Measurements from ENCODE around the gene L3MBTL1. TPM values are rescaled to one million over a fixed set of nuclear protein-coding genes. Genes with fewer than 3 reads are reported as not detected.

L3MBTL1 gene
- total and polyA plus RNA-seq, 7 experiments from 2014 or later, result 0.74 to 24.7 (median 13.5) TPM

DNA sequence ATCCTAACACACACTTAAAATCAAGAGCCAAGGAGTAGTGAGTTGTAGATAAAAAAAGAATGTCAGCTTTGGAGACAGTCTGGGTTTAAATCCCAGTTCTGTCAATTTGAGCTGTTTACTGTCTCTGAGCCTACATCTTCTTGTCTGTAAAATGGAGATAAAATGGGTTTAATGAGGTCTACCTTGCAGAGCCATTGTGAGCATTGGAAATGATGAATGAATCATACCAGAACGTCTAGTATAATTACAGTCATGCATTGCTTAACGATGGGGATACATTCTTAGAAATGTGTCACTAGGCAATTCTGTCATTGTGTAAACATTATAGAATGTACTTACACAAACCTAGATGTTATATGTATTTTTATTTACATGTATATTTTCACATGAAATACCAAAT lies 33.7 kb downstream of the L3MBTL1 start:
- no peaks in the 10 kb centered on the region for H3K4me1 ChIP-seq (ENCODE audit: control insufficient read depth in 2 of 2, insufficient read depth in 2 of 2, low read length in 2 of 2)
- Mint-ChIP-seq H3K4me3 (no peak overlapping the region), H3K27me3 (no peaks in the 10 kb centered on the region), H3K9me3 (no peaks in the 10 kb centered on the region), H3K4me1 (peaks cover 0 to 4% (median 0%) of the 10 kb centered on the region in 7 donors), H3K27ac (no peak overlapping the region), H3K36me3 (peaks cover 0 to 12% (median 0%) of the 10 kb centered on the region in 5 donors)
- no peaks in the 10 kb centered on the region for H3K27me3 ChIP-seq (ENCODE audit: control insufficient read depth in 2 of 2, insufficient read depth in 2 of 2, low read length in 2 of 2)
- H3K4me3 ChIP-seq (ENCODE audit: low read length), result no peak overlapping the region
- intact Hi-C loops (cut with micrococcal nuclease), result no loop called here
- DNase-seq (no peak), ATAC-seq (no peak)
- POLR2A ChIA-PET, result no interaction called here
- H3K36me3 ChIP-seq (ENCODE audit: control insufficient read depth in 2 of 3, insufficient read depth in 3 of 3, low read length in 3 of 3), result peaks cover 0 to 5% (median 0%) of the 10 kb centered on the region in 3 experiments
- CTCF ChIA-PET, result no interaction called here
- H3K9me3 ChIP-seq (ENCODE audit: control insufficient read depth in 2 of 3, low read length in 3 of 3), result no peaks in the 10 kb centered on the region
- no peak overlapping the region for H3K27ac ChIP-seq (ENCODE audit: low read depth, low read length)

DNA sequence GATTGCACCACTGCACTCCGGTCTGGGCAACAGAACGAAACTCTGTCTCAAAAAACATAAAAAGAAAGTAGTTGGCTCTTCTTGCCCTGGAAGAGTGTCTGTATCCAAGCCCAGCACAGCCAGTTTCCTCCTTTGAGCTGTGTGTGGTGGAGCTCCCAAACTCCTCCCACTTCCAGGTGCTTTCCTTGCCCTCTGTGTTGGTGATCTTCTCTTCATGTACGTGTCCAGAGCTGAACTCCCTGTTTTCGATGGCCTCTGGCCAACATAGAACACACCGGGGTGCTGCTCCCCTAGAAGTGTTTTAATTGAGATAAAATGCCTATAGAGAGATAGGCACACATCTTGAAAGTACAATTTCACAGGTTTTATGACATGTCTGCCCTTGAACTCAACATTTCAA lies 34.7 kb downstream of the L3MBTL1 start:
- Mint-ChIP-seq H3K36me3 (peaks cover 0 to 11% (median 5%) of the 10 kb centered on the region in 5 donors), H3K4me3 (no peak overlapping the region), H3K9me3 (peaks cover 0 to 4% (median 0%) of the 10 kb centered on the region in 11 donors), H3K27me3 (no peaks in the 10 kb centered on the region), H3K27ac (peak overlapping the region in 1 of 9 donors; percentile 33), H3K4me1 (peaks cover 0 to 4% (median 0%) of the 10 kb centered on the region in 7 donors)
- no peaks in the 10 kb centered on the region for H3K4me1 ChIP-seq (ENCODE audit: control insufficient read depth in 2 of 2, insufficient read depth in 2 of 2, low read length in 2 of 2)
- ChIA-PET POLR2A (no interaction called here), CTCF (interaction anchor here (0.7 kb wide), 1 partner anchor 1572 kb away, joined by 3 read pairs; no protein-coding TSS in a partner anchor)
- ATAC-seq (no peak), DNase-seq (no peak)
- H3K4me3 ChIP-seq (ENCODE audit: low read length), result no peak overlapping the region
- H3K27me3 ChIP-seq (ENCODE audit: control insufficient read depth in 2 of 2, insufficient read depth in 2 of 2, low read length in 2 of 2), result no peaks in the 10 kb centered on the region
- no peak overlapping the region for H3K27ac ChIP-seq (ENCODE audit: low read depth, low read length)
- intact Hi-C loops (cut with micrococcal nuclease), result no loop called here
- no peaks in the 10 kb centered on the region for H3K9me3 ChIP-seq (ENCODE audit: control insufficient read depth in 2 of 3, low read length in 3 of 3)
- no peaks in the 10 kb centered on the region for H3K36me3 ChIP-seq (ENCODE audit: control insufficient read depth in 2 of 3, insufficient read depth in 3 of 3, low read length in 3 of 3)

DNA sequence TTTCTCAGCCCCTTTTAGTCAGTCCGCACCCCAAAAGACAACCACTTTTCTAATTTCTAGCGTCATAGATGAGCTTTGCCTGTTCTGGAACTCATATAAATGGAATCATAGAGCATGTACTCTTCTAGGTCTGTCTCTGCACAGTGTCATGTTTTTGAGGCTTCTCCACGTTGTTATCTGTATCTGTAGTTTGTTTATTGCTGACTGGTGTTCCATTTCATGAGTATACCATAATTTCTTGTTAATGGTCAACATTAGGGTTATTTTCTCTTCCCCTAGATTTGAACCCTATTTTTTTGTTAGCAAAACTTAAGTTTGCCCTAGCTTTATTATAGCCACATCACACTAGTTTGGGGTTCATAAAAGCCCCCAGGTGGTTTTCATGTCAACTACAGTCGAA lies 35.2 kb downstream of the L3MBTL1 start:
- H3K27ac Mint-ChIP-seq, result no peak overlapping the region
- ATAC-seq (no peak), DNase-seq (no peak)
- H3K4me1 ChIP-seq (ENCODE audit: control insufficient read depth in 2 of 2, insufficient read depth in 2 of 2, low read length in 2 of 2), result no peaks in the 10 kb centered on the region
- no peaks in the 10 kb centered on the region for H3K27me3 Mint-ChIP-seq
- no peak overlapping the region for H3K4me3 ChIP-seq (ENCODE audit: low read length)
- H3K4me3 Mint-ChIP-seq, result no peak overlapping the region
- H3K9me3 ChIP-seq (ENCODE audit: control insufficient read depth in 2 of 3, low read length in 3 of 3), result no peaks in the 10 kb centered on the region
- no peaks in the 10 kb centered on the region for H3K36me3 ChIP-seq (ENCODE audit: control insufficient read depth in 2 of 3, insufficient read depth in 3 of 3, low read length in 3 of 3)
- CTCF ChIA-PET, result interaction anchor here (0.7 kb wide), 1 partner anchor 1572 kb away, joined by 3 read pairs; no protein-coding TSS in a partner anchor
- H3K36me3 Mint-ChIP-seq, result peaks cover 0 to 16% (median 10%) of the 10 kb centered on the region in 5 donors
- H3K9me3 Mint-ChIP-seq, result peaks cover 0 to 4% (median 0%) of the 10 kb centered on the region in 11 donors
- intact Hi-C loops (cut with micrococcal nuclease), result no loop called here
- no peak overlapping the region for H3K27ac ChIP-seq (ENCODE audit: low read depth, low read length)
- H3K27me3 ChIP-seq (ENCODE audit: control insufficient read depth in 2 of 2, insufficient read depth in 2 of 2, low read length in 2 of 2), result no peaks in the 10 kb centered on the region
- POLR2A ChIA-PET, result no interaction called here
- H3K4me1 Mint-ChIP-seq, result peaks cover 0 to 4% (median 0%) of the 10 kb centered on the region in 7 donors

DNA sequence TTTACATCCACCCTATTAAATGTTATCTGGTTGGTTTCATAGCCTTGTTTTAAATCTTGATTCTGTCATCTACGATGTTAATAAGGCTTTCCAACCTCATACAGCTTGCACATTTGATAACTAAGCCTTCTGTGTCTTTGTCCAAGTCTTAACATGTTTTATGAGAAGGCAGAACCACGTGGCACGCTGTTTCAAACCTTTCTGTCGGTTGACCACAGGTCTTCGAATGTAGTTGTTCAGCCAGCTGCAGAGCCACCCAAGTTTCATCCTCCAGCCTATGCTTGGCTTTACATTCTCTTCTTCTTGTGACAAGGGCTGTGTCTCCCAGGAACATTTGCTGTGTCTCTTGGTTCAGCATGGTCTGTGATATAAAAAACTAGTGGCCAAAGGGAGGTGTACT lies 35.6 kb downstream of the L3MBTL1 start:
- Histone ChIP-seq H3K4me1 (ENCODE audit: control insufficient read depth in 2 of 2, insufficient read depth in 2 of 2, low read length in 2 of 2) (no peaks in the 10 kb centered on the region), H3K27ac (ENCODE audit: low read depth, low read length) (no peak overlapping the region), H3K9me3 (ENCODE audit: control insufficient read depth in 2 of 3, low read length in 3 of 3) (no peaks in the 10 kb centered on the region), H3K4me3 (ENCODE audit: low read length) (no peak overlapping the region), H3K36me3 (ENCODE audit: control insufficient read depth in 2 of 3, insufficient read depth in 3 of 3, low read length in 3 of 3) (no peaks in the 10 kb centered on the region), H3K27me3 (ENCODE audit: control insufficient read depth in 2 of 2, insufficient read depth in 2 of 2, low read length in 2 of 2) (no peaks in the 10 kb centered on the region)
- CTCF ChIA-PET, result no interaction called here
- intact Hi-C loops (cut with micrococcal nuclease), result no loop called here
- no peak for DNase-seq
- ATAC-seq, result no peak
- peaks cover 0 to 4% (median 0%) of the 10 kb centered on the region in 7 donors for H3K4me1 Mint-ChIP-seq
- H3K9me3 Mint-ChIP-seq, result peaks cover 0 to 6% (median 0%) of the 10 kb centered on the region in 11 donors
- H3K4me3 Mint-ChIP-seq, result no peak overlapping the region
- no peaks in the 10 kb centered on the region for H3K27me3 Mint-ChIP-seq
- H3K36me3 Mint-ChIP-seq, result peaks cover 0 to 21% (median 11%) of the 10 kb centered on the region in 5 donors
- POLR2A ChIA-PET, result no interaction called here
- no peak overlapping the region for H3K27ac Mint-ChIP-seq

DNA sequence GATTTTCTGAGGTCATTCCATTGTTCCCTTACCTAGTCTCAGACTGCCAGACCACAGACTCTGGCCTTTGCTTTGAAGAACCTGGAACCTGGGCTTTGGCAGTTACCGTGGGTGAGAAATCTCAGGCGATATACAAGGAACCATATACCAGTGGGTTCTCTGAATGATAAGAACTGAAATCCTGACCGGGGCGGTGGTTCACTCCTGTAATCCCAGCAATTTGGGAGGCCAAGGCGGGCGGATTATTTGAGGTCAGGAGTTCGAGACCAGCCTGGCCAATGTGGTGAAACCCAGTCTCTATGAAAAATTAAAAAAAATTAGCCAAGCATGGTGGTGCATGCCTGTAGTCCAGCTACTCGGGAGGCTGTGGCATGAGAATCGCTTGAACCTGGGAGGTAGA lies 37.0 kb downstream of the L3MBTL1 start:
- Histone ChIP-seq H3K27ac (ENCODE audit: low read depth, low read length) (no peak overlapping the region), H3K27me3 (ENCODE audit: control insufficient read depth in 2 of 2, insufficient read depth in 2 of 2, low read length in 2 of 2) (no peaks in the 10 kb centered on the region), H3K36me3 (ENCODE audit: control insufficient read depth in 2 of 3, insufficient read depth in 3 of 3, low read length in 3 of 3) (no peaks in the 10 kb centered on the region), H3K9me3 (ENCODE audit: control insufficient read depth in 2 of 3, low read length in 3 of 3) (no peaks in the 10 kb centered on the region), H3K4me3 (ENCODE audit: low read length) (no peak overlapping the region), H3K4me1 (ENCODE audit: control insufficient read depth in 2 of 2, insufficient read depth in 2 of 2, low read length in 2 of 2) (no peaks in the 10 kb centered on the region)
- POLR2A ChIA-PET, result no interaction called here
- intact Hi-C loops (cut with micrococcal nuclease), result no loop called here
- DNase-seq (no peak), ATAC-seq (no peak)
- Mint-ChIP-seq H3K4me1 (no peaks in the 10 kb centered on the region), H3K27ac (no peak overlapping the region), H3K9me3 (peaks cover 0 to 7% (median 0%) of the 10 kb centered on the region in 11 donors), H3K4me3 (no peak overlapping the region), H3K27me3 (no peaks in the 10 kb centered on the region), H3K36me3 (peaks cover 0 to 28% (median 12%) of the 10 kb centered on the region in 5 donors)
- CTCF ChIA-PET, result no interaction called here

DNA sequence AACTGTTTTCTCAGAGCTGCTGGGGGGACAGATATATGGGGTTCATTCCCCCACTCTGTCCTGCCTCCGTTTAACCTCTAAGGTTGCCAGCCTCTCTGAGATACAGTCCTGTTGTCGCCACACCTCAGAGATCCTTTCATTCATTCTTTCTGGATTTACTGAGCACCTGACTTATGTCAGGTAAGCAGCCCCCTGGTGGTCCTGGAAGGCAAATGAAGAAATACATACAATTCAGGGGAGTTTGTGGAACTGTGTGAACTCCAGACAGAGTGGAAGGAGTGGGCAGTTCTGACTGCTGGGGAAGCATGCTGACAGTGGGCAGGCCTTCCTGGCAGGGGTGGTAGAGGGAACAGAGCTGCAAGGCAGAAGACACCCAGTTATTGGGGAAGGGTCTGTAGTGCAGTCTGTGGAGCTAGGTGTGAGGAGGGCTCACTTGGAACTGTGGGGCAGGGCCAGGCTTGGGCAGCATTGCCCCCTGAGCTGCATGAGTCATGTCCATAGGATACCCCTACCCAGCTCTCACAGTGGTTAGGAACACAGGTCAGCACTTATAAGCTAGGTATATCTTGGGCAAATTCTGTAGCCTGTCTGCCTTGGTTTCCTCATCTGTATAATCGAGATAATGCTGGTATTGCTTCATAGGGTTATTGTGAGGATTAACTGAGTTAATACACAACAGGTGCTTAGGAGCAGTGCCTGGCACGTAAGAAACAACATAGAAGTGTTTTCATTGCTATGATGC lies 38.5 kb downstream of the L3MBTL1 start:
- ATAC-seq (no peak), DNase-seq (no peak)
- no peaks in the 10 kb centered on the region for H3K4me1 Mint-ChIP-seq
- POLR2A ChIA-PET, result no interaction called here
- H3K36me3 Mint-ChIP-seq, result peaks cover 0 to 33% (median 12%) of the 10 kb centered on the region in 5 donors
- no peaks in the 10 kb centered on the region for H3K36me3 ChIP-seq (ENCODE audit: control insufficient read depth in 2 of 3, insufficient read depth in 3 of 3, low read length in 3 of 3)
- H3K9me3 ChIP-seq (ENCODE audit: control insufficient read depth in 2 of 3, low read length in 3 of 3), result no peaks in the 10 kb centered on the region
- no peak overlapping the region for H3K4me3 Mint-ChIP-seq
- no peaks in the 10 kb centered on the region for H3K27me3 ChIP-seq (ENCODE audit: control insufficient read depth in 2 of 2, insufficient read depth in 2 of 2, low read length in 2 of 2)
- intact Hi-C loops (cut with micrococcal nuclease), result no loop called here
- CTCF ChIA-PET, result interaction anchor here (0.6 to 0.7 kb wide), 3 partner anchors 72 to 97 kb away, joined by 3 to 6 read pairs (median 3); no protein-coding TSS in a partner anchor
- H3K4me1 ChIP-seq (ENCODE audit: control insufficient read depth in 2 of 2, insufficient read depth in 2 of 2, low read length in 2 of 2), result no peaks in the 10 kb centered on the region
- H3K9me3 Mint-ChIP-seq, result peaks cover 0 to 7% (median 0%) of the 10 kb centered on the region in 11 donors
- H3K27ac Mint-ChIP-seq, result no peak overlapping the region
- no peak overlapping the region for H3K27ac ChIP-seq (ENCODE audit: low read depth, low read length)
- H3K4me3 ChIP-seq (ENCODE audit: low read length), result no peak overlapping the region
- no peaks in the 10 kb centered on the region for H3K27me3 Mint-ChIP-seq

All from naive thymus-derived CD4-positive, alpha-beta T cell (primary cell).